ENCODE results near the gene ADCK2. TPM values are rescaled to one million over a fixed set of nuclear protein-coding genes. Genes with fewer than 3 reads are reported as not detected.
"Not testable (repeated sequence)": the region's sequence is repeated elsewhere in the genome, so short reads cannot be mapped to it uniquely, and the experiment has no call there.

ADCK2 gene
- total and polyA plus RNA-seq, 2 donors: 15.6 to 17.2 TPM

DNA sequence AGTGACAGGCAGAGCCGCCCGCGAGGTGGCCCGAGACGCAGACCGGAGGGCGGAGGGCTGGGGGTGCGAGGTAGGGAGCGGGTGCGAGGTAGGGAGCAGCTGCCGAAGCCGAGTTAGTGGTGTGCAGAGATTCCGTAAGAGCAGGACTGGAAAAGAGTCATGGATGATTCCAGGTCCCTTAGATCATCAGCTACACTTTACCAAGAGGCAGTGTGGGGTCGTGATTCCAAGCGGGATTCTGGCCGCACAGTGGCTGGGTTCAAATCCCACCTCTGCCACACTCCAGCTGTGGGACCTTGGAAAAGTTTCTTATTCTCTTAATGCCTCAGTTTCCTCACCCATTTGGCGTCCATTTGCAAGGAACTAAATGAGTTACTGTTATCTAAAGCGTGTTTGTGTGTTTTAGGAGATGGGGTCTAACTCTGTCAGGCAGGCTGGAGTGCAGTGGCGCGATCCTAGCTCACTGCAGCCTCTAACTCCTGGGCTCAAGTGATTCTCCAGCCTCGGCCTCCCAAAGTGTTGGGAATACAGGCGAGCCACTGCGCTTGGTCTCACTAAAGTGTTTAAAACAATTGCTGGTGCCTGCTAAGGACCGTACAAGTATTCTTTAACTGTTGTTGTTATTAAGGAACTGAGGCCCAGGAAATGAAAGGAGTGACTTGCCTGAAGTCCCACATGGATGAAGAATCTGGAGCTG lies 24.9 kb downstream of the ADCK2 start:
- no peak for DNase-seq (ENCODE audit: extremely low spot score)
- no peaks in the 10 kb centered on the region for H3K36me3 ChIP-seq (ENCODE audit: insufficient read depth)
- H3K4me3 ChIP-seq (ENCODE audit: low read depth, low read length): peak overlapping the region; percentile 82
- WGBS: 27% methylated on average over 24 of the region's 24 CpGs
- peak overlapping the region; percentile 80 for H3K27ac ChIP-seq (ENCODE audit: low read depth)
- H3K4me1 ChIP-seq (ENCODE audit: insufficient read depth): no peaks in the 10 kb centered on the region

DNA sequence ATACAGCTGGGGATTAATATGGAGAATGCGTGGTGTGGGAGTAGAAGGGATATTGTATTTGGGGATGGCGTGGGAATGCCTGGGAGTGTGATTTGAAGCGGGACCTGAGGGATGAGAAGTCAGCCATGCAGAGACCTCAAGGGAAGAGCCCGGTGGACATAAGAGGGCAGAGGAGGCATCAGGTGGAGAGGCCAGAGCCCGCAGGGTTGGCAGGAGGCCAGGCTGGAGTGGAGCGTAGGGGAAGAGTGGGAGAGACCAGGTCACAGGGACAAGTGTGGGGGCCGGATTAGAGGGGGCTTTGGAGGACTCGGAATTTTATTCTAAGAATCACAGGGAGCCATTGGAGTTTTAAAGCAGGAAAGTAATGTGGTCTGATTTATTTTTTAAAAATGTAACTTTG lies 25.7 kb downstream of the ADCK2 start:
- WGBS: 82% methylated on average over 8 of the region's 8 CpGs
- DNase-seq (ENCODE audit: extremely low spot score): no peak
- Histone ChIP-seq H3K36me3 (ENCODE audit: insufficient read depth) (no peaks in the 10 kb centered on the region), H3K4me3 (ENCODE audit: low read depth, low read length) (no peak overlapping the region), H3K27ac (ENCODE audit: low read depth) (no peak overlapping the region), H3K4me1 (ENCODE audit: insufficient read depth) (no peaks in the 10 kb centered on the region)

DNA sequence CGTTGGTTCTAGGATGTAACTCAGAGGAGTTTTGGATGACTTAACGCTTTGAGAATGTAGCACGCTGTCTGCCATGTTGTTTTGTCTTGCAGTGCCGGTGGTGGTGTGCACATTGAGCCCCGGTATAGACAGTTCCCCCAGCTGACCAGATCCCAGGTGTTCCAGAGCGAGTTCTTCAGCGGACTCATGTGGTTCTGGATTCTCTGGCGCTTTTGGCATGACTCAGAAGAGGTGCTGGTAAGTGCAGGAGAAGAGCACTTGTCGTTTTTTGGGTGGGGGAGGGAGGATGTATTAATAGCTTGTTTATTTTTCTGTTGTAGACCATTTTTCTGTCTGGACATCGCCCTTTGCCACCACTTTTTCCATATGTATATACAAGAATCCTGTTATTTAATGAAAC lies 30.0 kb downstream of the ADCK2 start:
- H3K36me3 ChIP-seq (ENCODE audit: insufficient read depth): no peaks in the 10 kb centered on the region
- no peak overlapping the region for H3K27ac ChIP-seq (ENCODE audit: low read depth)
- H3K4me3 ChIP-seq (ENCODE audit: low read depth, low read length): no peak overlapping the region
- no peaks in the 10 kb centered on the region for H3K4me1 ChIP-seq (ENCODE audit: insufficient read depth)
- no peak for DNase-seq (ENCODE audit: extremely low spot score)
- WGBS: 90% methylated on average over 10 of the region's 10 CpGs

DNA sequence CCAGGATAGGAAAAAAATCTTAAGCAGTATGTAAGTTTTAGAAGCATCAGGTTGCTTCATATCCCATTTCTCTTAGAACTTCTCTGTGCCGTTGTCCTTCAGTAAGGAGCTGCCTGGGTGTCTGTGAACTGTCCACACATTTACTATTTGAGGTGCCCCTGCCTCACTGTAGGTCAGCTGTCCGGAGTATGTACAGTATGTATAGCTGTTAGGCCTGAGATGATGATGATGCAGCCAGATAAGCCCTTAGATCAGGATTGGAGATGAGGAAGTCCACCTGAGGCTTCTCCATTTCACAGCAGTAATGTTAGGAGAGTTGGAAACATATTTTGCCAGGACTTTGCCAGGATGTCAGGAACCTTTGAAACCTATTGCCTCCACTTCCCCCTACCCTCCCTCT lies 31.5 kb downstream of the ADCK2 start:
- Histone ChIP-seq H3K36me3 (ENCODE audit: insufficient read depth) (no peaks in the 10 kb centered on the region), H3K4me1 (ENCODE audit: insufficient read depth) (no peaks in the 10 kb centered on the region), H3K4me3 (ENCODE audit: low read depth, low read length) (no peak overlapping the region), H3K27ac (ENCODE audit: low read depth) (no peak overlapping the region)
- DNase-seq (ENCODE audit: extremely low spot score): no peak
- WGBS: 88% methylated on average over 2 of the region's 2 CpGs

DNA sequence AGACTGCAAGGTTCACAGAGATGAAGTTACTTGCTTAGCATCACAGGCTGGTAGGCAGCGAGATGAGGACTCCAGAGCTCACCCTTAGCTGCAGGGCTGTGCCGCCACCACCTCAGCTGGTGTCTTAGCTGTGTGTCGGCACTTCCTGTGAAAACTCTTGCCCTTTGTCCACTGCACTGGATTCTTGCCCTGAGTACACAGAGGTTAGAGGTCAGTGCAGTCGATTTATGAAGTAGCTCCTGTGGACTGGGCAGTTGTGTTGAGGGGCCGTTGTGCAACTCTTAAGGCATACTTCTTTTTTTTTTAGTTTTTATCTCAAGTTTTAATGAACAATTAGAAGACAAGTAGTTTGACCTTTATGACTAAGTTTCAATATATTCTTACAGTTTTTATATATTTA lies 34.4 kb downstream of the ADCK2 start:
- Histone ChIP-seq H3K4me1 (ENCODE audit: insufficient read depth) (no peaks in the 10 kb centered on the region), H3K27ac (ENCODE audit: low read depth) (no peak overlapping the region), H3K4me3 (ENCODE audit: low read depth, low read length) (no peak overlapping the region), H3K36me3 (ENCODE audit: insufficient read depth) (no peaks in the 10 kb centered on the region)
- WGBS: 86% methylated on average over 5 of the region's 5 CpGs
- DNase-seq (ENCODE audit: extremely low spot score): no peak

DNA sequence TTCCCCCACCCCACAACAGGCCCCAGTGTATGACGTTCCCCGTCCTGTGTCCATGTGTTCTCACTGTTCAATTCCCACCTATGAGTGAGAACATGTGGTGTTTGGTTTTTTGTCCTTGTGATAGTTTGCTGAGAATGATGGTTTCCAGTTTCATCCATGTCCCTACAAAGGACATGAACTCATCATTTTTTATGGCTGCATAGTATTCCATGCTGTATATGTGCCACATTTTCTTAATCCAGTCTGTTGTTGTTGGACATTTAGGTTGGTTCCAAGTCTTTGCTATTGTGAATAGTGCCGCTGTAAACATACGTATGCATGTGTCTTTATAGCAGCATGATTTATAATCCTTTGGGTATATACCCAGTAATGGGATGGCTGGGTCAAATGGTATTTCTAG lies 36.0 kb downstream of the ADCK2 start:
- H3K4me1 ChIP-seq (ENCODE audit: insufficient read depth); DNase-seq (ENCODE audit: extremely low spot score); H3K36me3 ChIP-seq (ENCODE audit: insufficient read depth); H3K27ac ChIP-seq (ENCODE audit: low read depth); H3K4me3 ChIP-seq (ENCODE audit: low read depth, low read length): not testable (repeated sequence)
- 94% methylated on average over 4 of the region's 4 CpGs for WGBS

DNA sequence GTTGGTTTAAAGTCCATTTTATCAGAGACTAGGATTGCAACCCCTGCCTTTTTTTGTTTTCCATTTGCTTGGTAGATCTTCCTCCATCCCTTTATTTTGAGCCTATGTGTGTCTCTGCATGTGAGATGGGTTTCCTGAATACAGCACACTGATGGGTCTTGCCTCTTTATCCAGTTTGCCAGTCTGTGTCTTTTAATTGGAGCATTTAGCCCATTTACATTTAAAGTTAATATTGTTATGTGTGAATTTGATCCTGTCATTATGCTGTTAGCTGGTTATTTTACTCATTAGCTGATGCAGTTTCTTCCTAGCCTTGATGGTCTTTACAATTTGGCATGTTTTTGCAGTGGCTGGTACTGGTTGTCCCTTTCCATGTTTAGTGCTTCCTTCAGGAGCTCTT lies 39.6 kb downstream of the ADCK2 start:
- H3K4me3 ChIP-seq (ENCODE audit: low read depth, low read length); DNase-seq (ENCODE audit: extremely low spot score); H3K27ac ChIP-seq (ENCODE audit: low read depth); H3K36me3 ChIP-seq (ENCODE audit: insufficient read depth); H3K4me1 ChIP-seq (ENCODE audit: insufficient read depth): not testable (repeated sequence)

DNA sequence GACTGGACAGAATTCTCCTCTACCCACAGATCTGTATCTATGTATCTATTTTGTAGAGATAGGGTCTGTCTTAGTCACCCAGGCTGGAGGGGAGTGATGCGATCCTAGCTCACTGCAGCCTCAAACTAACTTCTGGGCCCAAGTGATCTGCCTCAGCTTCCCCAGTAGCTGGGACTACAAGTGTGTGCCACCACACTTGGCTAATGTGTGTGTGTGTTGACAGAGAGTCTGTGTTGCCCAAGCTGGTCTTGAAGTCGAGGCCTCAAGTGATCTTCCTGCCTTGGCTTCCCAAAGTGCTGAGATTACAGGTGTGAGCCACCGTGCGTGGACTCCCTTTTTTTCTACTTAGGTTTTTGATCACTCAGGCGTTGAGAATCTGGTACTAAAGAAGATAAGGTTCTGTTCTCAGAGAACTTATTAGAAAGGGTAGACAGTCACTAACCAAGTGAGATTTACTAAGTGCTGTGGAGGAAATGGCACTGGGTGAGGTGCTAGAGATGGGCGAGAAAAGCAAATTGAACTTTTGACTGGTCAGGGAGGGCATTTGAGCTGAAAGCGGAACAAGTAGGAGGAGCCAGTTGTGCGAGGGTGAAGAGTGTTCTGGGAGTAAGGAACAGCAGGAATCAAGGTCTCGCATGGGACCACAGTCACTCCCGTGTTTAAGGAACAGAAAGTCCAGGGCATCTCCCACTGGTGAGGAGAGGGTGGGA lies 41.7 kb downstream of the ADCK2 start:
- Histone ChIP-seq H3K4me1 (ENCODE audit: insufficient read depth) (no peaks in the 10 kb centered on the region), H3K4me3 (ENCODE audit: low read depth, low read length) (no peak overlapping the region), H3K27ac (ENCODE audit: low read depth) (no peak overlapping the region), H3K36me3 (ENCODE audit: insufficient read depth) (no peaks in the 10 kb centered on the region)
- WGBS: 94% methylated on average over 10 of the region's 10 CpGs
- DNase-seq (ENCODE audit: extremely low spot score): no peak

DNA sequence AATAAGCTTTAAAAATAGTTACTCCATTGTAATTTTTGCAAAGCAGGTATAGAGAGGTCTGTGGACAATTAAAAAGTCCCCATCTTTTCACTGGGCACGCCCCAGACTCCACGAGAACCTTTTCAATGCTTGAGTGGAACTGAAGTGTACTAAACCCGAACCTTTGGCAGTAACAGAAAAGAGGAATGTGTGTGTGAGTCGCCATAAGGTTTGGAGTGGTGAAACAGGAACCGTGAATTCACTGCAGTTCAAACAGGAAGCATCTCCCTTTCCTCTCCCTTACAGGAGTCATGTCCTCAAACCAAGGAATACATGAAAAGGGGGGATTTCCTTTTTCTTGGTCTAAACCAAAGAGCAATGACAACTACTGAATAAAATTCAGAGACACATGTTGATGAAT lies 47.0 kb downstream of the ADCK2 start:
- no peak overlapping the region for H3K4me3 ChIP-seq (ENCODE audit: low read depth, low read length)
- H3K4me1 ChIP-seq (ENCODE audit: insufficient read depth): no peaks in the 10 kb centered on the region
- no peak for DNase-seq (ENCODE audit: extremely low spot score)
- H3K36me3 ChIP-seq (ENCODE audit: insufficient read depth): no peaks in the 10 kb centered on the region
- WGBS: 68% methylated on average over 5 of the region's 5 CpGs
- no peak overlapping the region for H3K27ac ChIP-seq (ENCODE audit: low read depth)

DNA sequence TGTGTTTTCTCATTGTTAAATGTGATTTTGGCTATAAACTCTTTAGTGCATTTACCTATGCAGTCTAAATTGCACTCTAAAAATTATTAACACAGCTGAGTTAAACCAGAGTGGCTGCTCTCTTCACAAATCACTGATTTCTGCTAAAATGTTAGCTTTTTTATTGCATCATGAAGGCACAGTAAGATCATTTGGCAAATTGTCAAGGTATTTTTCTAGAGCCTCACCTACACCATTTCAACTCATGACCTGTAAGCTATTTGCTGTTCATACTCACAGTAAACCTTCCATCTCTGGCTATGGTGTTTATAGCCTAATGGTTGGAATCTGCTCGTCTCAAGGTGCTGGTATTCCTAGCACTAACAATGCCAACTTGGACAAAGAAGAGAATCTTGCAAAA lies 49.5 kb downstream of the ADCK2 start:
- H3K4me1 ChIP-seq (ENCODE audit: insufficient read depth): no peaks in the 10 kb centered on the region
- no peaks in the 10 kb centered on the region for H3K36me3 ChIP-seq (ENCODE audit: insufficient read depth)
- WGBS: 83% methylated on average over 1 of the region's 1 CpG
- H3K4me3 ChIP-seq (ENCODE audit: low read depth, low read length): no peak overlapping the region
- H3K27ac ChIP-seq (ENCODE audit: low read depth): no peak overlapping the region
- no peak for DNase-seq (ENCODE audit: extremely low spot score)

DNA sequence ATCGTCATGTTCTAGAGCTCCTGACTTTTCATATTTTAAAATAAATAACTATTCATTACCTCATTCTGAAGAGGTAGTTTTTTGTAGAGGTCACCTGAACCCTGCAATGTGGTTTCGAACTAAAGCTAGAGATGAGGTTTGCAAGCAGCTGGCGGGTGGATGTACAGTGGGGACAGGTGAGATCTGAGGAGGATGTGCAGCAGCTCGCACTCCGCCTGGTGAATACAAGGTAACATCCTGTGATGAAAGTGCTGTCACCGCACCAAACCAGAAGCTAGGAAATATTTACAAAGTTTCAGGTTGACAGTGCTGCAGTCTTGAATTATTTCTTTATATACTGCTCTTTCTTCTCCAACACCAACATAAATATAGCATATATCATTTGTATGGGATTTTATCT lies 50.3 kb downstream of the ADCK2 start:
- Histone ChIP-seq H3K27ac (ENCODE audit: low read depth) (no peak overlapping the region), H3K36me3 (ENCODE audit: insufficient read depth) (no peaks in the 10 kb centered on the region), H3K4me3 (ENCODE audit: low read depth, low read length) (no peak overlapping the region), H3K4me1 (ENCODE audit: insufficient read depth) (no peaks in the 10 kb centered on the region)
- 93% methylated on average over 6 of the region's 6 CpGs for WGBS
- no peak for DNase-seq (ENCODE audit: extremely low spot score)

DNA sequence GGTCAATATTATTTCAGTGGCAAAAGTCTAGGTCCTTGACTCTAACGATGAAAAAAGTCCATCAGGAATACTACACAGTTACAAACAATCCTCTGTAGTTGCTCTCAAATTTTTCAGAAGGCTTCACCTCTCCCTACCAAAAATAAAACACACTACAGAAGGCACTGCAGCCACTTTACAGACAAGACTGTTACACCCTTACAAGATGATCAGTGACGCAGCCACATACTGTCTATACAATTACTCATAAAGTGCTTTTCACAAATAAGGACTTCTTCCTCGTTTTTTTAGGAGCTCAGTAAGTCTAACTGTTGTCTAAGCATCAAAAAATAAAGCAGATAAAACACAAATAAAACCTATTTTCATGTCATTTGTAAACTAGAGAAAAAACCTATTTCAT lies 50.8 kb downstream of the ADCK2 start:
- H3K27ac ChIP-seq (ENCODE audit: low read depth): no peak overlapping the region
- no peaks in the 10 kb centered on the region for H3K4me1 ChIP-seq (ENCODE audit: insufficient read depth)
- no peak for DNase-seq (ENCODE audit: extremely low spot score)
- H3K4me3 ChIP-seq (ENCODE audit: low read depth, low read length): no peak overlapping the region
- H3K36me3 ChIP-seq (ENCODE audit: insufficient read depth): no peaks in the 10 kb centered on the region
- WGBS: 90% methylated on average over 3 of the region's 3 CpGs

DNA sequence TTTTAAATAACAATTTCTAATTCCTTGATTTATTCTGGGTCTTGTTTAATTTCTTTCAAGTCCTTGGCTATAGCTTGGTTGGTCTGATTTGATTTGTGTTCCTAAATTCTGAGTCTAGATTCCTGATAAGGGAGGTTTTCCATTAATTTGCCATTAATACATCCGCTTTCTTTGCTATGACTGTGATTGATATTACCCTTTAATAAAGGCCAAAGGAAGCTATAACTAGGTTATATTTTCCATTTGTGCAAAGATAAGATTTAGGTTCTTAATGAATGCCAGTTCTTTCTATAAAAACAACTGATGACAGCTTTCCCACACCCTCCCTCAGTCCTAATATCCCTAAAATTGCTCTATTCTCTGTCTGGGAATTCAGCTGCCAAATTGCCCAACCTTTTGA lies 52.0 kb downstream of the ADCK2 start:
- H3K4me3 ChIP-seq (ENCODE audit: low read depth, low read length): no peak overlapping the region
- H3K4me1 ChIP-seq (ENCODE audit: insufficient read depth): no peaks in the 10 kb centered on the region
- H3K36me3 ChIP-seq (ENCODE audit: insufficient read depth): peaks cover 2% of the 10 kb centered on the region
- no peak for DNase-seq (ENCODE audit: extremely low spot score)
- 94% methylated on average over 1 of the region's 1 CpG for WGBS
- no peak overlapping the region for H3K27ac ChIP-seq (ENCODE audit: low read depth)

DNA sequence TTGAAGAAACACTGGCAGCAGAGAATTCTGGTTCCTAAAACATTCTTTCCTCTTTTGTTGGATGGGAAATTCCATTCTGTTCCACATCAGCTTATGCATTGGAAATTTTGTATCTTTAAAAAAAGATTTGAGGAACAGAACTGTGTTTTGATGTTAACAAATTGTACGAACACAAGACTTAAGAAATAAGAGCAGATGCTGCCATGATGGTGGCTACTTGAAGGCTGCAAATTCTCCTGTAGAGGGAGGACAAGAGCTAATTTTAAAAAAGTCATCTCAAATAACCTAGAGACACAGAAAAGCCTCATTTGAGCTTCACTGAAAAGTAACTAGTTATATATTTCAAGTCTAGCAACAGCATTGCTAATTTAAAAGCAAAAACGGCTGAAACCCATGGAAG lies 53.5 kb downstream of the ADCK2 start:
- WGBS: 76% methylated on average over 2 of the region's 2 CpGs
- Histone ChIP-seq H3K36me3 (ENCODE audit: insufficient read depth) (peaks cover 2% of the 10 kb centered on the region), H3K4me1 (ENCODE audit: insufficient read depth) (no peaks in the 10 kb centered on the region), H3K27ac (ENCODE audit: low read depth) (no peak overlapping the region), H3K4me3 (ENCODE audit: low read depth, low read length) (no peak overlapping the region)
- no peak for DNase-seq (ENCODE audit: extremely low spot score)

Measured in urinary bladder (tissue), 4 donors.